Neural cell (in vitro differentiated cells): ENCODE measurements around the gene ZDHHC1.

Source experiments
- REST ChIP-seq: IDR thresholded peaks from 2 replicates; pipeline ENCODE4 v1.6.1; 2012; ENCODE audit warnings: borderline replicate concordance
- TF ChIP-seq, protein P1 (sequence below): fragments of 450-650 bp; IDR thresholded peaks from 2 replicates; pipeline ENCODE4 v1.5.1; 2014; ENCODE audit warnings: antibody characterized with exemption, mild to moderate bottlenecking, moderate library complexity; ENCODE audit not compliant: poor library complexity, severe bottlenecking

- no peak for TF ChIP-seq REST
- TF ChIP-seq, protein P1, sequence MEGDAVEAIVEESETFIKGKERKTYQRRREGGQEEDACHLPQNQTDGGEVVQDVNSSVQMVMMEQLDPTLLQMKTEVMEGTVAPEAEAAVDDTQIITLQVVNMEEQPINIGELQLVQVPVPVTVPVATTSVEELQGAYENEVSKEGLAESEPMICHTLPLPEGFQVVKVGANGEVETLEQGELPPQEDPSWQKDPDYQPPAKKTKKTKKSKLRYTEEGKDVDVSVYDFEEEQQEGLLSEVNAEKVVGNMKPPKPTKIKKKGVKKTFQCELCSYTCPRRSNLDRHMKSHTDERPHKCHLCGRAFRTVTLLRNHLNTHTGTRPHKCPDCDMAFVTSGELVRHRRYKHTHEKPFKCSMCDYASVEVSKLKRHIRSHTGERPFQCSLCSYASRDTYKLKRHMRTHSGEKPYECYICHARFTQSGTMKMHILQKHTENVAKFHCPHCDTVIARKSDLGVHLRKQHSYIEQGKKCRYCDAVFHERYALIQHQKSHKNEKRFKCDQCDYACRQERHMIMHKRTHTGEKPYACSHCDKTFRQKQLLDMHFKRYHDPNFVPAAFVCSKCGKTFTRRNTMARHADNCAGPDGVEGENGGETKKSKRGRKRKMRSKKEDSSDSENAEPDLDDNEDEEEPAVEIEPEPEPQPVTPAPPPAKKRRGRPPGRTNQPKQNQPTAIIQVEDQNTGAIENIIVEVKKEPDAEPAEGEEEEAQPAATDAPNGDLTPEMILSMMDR, result no peak
These were observed 70.9 kb downstream of the ZDHHC1 start for GRCh38 chr16:67345401-67345800.
